ENCODE measurements around the gene THADA.
"Not testable (repeated sequence)": the region's sequence is repeated elsewhere in the genome, so short reads cannot be mapped to it uniquely, and the experiment has no call there.

The THADA gene

DNA sequence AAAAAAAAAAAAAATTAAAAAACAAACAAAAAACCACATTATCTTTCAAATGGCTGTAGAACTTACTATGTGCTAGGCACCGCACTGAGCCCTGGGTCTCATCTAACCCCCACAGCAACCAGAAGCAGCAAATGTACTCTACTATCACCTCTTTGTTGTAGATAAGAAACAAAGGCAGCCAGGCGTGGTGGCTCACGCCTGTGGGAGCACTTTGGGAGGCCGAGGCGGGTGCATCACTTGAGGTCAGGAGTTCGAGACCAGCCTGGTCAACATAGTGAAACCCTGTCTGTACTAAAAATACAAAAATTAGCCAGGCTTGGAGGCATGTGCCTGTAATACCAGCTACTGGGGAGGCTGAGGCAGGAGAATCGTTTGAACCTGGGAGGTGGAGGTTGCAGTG lies 406.0 kb downstream of the THADA start:
- not testable (repeated sequence) for DNase-seq (ENCODE audit: low read depth, low spot score)

DNA sequence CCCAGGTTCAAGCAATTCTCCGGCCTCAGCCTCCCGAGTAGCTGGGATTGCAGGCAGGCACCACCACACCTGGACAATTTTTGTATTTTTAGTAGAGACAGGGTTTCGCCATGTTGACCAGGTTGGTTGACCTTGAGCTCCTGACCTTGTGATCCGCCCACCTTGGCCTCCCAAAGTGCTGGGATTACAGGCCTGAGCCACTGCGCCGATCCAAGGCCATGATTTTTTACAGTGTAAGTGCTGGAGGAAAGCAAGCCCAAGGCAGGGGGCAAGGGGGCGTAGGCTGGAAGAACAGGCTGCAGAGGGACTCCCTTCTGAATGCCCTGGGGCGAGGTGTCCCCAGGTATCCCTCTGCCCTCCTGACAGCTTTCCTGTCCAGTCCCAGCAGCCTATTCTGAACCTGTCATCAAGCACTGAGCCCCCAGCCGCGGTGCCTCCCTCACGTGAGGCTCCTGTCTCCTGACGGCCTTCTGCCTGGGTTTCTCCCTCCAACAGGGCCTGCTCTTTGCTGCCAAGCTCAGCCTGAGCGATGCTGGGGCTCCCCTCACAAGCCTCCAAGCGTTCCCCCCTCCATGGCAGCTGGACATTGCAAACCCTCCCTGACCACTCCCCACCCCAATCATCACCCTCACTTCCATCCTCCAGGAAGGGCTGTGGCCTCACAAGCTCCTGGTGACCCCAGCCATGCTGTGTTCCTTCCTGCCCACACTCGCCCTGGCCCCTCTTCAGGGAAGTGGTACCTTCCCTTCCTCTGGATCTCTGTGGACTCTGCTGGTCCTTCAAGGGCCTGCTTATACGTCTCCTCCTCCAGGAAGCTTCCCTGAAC lies 407.1 kb downstream of the THADA start:
- no peak for DNase-seq (ENCODE audit: low read depth, low spot score)

DNA sequence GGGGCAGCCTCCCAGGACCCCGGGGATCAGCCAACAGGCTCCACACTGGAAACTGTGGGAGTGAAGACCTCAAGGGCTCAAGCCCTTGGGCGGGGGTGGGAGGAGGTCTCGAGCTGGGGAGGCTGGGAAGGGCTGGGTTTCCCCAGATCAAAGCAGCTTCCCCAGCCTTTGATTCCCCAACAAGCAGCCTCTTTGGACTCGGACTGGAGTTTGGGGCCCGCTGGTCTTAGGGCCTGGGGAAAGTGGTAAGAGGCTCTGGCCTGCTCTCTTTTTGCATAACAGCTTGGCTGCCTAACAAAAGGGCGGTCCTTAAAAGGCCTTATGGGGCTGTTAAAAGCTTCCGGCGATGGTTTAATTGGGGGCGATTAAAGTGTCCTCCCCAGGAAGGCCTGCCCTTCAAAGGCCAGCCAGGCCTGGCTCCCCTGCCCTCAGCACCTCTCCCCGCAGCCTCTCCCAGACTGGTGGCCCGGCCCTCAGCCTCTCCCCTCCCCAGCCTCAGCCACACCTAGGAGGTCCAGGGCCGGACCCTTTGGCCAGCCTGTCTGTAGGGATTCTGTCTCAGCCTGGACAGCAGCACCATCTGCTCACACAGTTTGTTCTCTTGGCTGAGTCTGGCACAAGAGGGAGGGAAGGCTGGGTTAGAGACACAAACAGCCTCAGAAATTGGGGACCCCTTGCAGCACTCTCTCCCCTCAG lies 409.0 kb downstream of the THADA start:
- DNase-seq (ENCODE audit: low read depth, low spot score): no peak

DNA sequence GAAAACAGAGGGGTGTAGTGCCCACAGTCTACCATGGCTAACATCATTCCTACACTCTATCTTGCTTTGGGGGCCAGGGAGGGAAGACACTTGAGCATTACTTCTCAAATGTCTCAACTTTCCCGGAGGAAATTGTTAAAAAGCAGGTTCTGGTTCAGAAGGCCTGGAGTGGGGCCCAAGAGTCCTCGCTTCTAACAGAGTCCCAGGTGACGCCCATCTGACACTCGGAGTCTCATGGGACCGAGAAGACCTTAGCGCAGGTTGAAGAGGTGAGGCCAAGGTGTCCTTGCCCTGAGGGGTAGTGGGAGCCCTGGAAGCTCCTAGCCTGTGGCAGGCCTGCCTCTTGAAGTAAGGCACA lies 409.5 kb downstream of the THADA start:
- no peak for DNase-seq (ENCODE audit: low read depth, low spot score)

DNA sequence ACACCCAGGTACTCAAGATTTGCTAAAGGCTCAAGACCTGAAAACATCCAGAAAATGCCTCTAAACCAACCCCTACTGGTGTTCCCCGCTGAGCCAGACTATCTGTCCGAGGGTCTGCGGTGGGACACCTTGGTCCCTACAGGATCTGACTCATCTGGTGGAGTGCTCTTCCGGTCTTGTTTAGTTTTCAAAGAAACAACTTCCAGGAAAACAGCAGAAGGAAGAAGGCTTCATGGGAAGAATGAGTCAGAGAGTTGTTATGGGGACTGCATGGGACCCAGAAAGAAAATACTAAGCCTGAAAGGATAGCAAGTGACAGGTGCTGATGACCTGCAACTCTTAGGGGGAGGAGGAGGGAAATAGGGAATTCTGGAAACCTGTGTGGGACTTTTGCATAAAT lies 410.7 kb downstream of the THADA start:
- no peak for DNase-seq (ENCODE audit: low read depth, low spot score)

DNA sequence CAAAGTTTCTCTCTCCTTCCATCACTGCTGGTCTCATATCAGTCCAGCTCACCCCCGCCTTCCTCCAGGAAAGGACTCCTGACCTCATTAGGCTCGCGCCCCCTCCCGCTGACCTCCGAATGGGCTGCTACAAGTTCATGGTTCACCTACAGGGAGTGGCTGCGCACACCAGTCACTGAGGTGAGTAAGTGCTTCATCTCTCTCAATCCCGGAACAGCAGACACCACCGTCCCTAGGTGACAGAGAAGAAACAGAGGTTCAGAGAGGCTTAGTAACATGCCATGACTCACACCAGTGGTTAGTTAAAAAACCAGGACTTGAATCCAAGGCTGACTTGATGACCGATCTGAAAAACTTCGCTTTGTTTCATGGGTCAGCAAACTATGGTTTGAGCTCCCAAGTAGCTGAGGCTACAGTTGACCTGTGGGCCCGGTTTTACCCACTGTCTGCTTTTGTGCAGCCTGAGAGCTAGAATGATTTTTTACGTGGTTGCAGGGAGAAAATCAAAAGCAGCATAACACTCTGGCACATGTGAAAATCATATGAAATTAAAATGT lies 411.4 kb downstream of the THADA start:
- no peak for DNase-seq (ENCODE audit: low read depth, low spot score)

DNA sequence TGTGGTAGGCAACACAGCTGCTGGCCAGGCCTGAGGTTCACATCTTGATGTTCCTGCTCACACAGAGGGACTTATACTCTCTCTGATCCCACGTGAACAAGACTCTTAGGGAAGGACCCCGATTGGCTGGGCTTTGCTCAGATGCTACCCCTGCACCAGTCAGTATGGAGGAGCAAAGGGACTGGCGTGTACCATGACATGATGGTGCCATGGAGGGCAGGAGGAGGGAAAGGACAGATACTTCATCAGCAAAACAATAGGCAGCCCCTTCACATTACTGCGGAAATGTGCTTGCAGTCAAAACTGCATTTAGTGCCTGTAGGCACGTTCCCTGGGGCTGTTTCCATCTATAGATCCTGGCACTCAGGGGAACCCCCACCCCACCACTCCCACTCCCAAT lies 412.1 kb downstream of the THADA start:
- no peak for DNase-seq (ENCODE audit: low read depth, low spot score)

DNA sequence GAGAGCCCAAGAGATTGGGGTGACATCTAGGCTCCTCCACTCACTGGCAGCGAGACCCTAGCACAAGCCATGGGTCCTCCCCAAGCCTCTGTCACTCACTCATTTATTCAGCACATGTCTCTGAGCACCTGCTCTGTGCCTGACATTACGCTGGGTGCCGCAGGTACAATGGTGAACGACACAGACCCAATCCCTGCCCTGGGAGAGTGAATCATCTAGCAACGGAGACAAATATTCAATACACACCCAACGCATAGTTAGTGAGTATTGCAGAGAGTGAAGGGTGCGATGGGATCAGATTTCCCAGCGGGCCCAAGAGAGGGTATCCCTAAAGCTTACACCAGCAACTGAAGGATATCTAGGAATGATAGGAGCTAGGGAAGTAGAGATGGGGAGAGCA lies 414.9 kb downstream of the THADA start:
- no peak for DNase-seq (ENCODE audit: low read depth, low spot score)

Measured in brain pericyte (primary cell).